H1 (cell line): ENCODE measurements around the gene UPB1. TPM values are rescaled to one million over a fixed set of nuclear protein-coding genes. Genes with fewer than 3 reads are reported as not detected.

Experiments used
- BCL11A ChIP-seq, 2 experiments: IDR thresholded peaks; one replicate each; pipeline ENCODE4 v1.6.1; 2011; ENCODE audit warnings: low read depth in 2 of 2, low read length in 2 of 2, mild to moderate bottlenecking in 2 of 2
- CHD7 ChIP-seq: fragments of 300-600 bp; sonication (generic); IDR thresholded peaks from 2 replicates; pipeline ENCODE4 v1.7.1; 2012; ENCODE audit warnings: low read length, moderate library complexity, mild to moderate bottlenecking, inconsistent platforms; ENCODE audit not compliant: insufficient replicate concordance
- GTF2F1 ChIP-seq: IDR thresholded peaks from 2 replicates; pipeline ENCODE4 v1.6.1; 2012; ENCODE audit warnings: low read depth, low read length, improper control_type of control experiment, borderline replicate concordance
- JUN ChIP-seq: IDR thresholded peaks from 2 replicates; pipeline ENCODE4 v1.6.1; 2011; ENCODE audit warnings: low read depth, mild to moderate bottlenecking, improper control_type of control experiment, low read length
- KDM5A ChIP-seq: fragments of 200-600 bp; IDR thresholded peaks from 2 replicates; pipeline ENCODE4 v1.7.1; 2012; ENCODE audit warnings: mild to moderate bottlenecking, low read length, inconsistent platforms, mixed read lengths
- SP4 ChIP-seq: IDR thresholded peaks from 2 replicates; pipeline ENCODE4 v1.6.1; 2012; ENCODE audit warnings: low read length, inconsistent platforms
- TAF1 ChIP-seq: IDR thresholded peaks from 2 replicates; pipeline ENCODE4 v1.6.1; 2011; ENCODE audit warnings: mild to moderate bottlenecking, low read depth, low read length
- YY1 ChIP-seq: IDR thresholded peaks from 2 replicates; pipeline ENCODE4 v1.6.1; 2011; ENCODE audit warnings: low read depth, mild to moderate bottlenecking, low read length
- polyA plus RNA-seq, 7 experiments: library from polyadenylated mRNA; depleted of rRNA in 3 of 7; stranded (reverse) in 5 of 7; unstranded in 2 of 7; fragments of >200 nt in 5 of 7; fragments of 200-250 nt in 2 of 7; gene quantifications; 1 replicate in 5 of 7; 2 replicates in 1 of 7; 4 replicates in 1 of 7; pipeline versions ENCODE4 v1.2.1 to v1.2.3, GENCODE V29; 2011 to 2013; ENCODE audit warnings: missing spikeins in 2 of 7, mixed read lengths in 2 of 7
- total RNA-seq: library from RNA; stranded (reverse); fragmentation: NEBNext Ultra II Directional; extraction: Animal tissue kit (Norgen Biotek cat#: 25700); gene quantifications from 2 replicates; pipeline ENCODE4 v1.2.1, GENCODE V29; 2021

UPB1 gene
- total and polyA plus RNA-seq, 2 of the 8 experiments (the other 6 are each of a cell fraction or from before 2014, with no cell fraction given) = 0.09 TPM; not detected in 1

DNA sequence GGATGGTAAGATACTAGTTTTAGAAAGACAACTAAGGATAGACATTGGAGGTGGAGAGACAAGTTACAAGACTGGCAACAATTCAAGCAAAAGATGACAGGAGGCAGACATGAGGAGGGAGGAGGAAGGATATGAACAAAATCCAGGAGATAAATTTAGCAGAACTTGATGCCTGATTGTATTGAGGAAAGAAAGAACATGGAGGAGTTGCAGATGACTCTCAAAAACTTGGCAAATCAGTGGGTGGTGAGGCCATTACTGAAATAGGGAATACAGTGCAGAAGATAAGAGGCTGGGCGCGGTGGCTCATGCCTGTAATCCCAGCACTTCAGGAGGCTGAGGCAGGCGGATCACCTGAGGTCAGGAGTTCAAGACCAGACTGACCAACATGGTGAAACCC is 2.7 kb upstream of the UPB1 start (continued):
- no peak for TF ChIP-seq CHD7
- TF ChIP-seq SP4 = no peak
- TF ChIP-seq GTF2F1 = no peak
- TF ChIP-seq YY1 = no peak
- no peak for TF ChIP-seq KDM5A
- TF ChIP-seq BCL11A (IDR thresholded peaks at IDR 0.05; ENCODE audit: low read depth in 2 of 2, low read length in 2 of 2) = no peak
- TF ChIP-seq JUN = no peak
- no peak for TF ChIP-seq TAF1
